Activated CD4-positive, alpha-beta memory T cell treated with anti-CD3 and anti-CD28 coated beads for 36 hours (primary cell): Measurements from ENCODE around the gene FNBP1L. TPM values are rescaled to one million over a fixed set of nuclear protein-coding genes. Genes with fewer than 3 reads are reported as not detected.

Experiments used
- CTCF ChIA-PET: fragments of 350-600 bp; sonication (Branson Sonifier 250); formaldehyde crosslinking; loops from one replicate; lab custom pipeline; 2021; ENCODE audit warnings: antibody characterized with exemption, inconsistent platforms; lab: Charles Lee
- POLR2A ChIA-PET: fragments of 350-600 bp; sonication (Branson Sonifier 250); formaldehyde crosslinking; loops from one replicate; lab custom pipeline; 2021; ENCODE audit warnings: antibody characterized with exemption; lab: Charles Lee
- DNase-seq: peaks from one replicate; pipeline ENCODE4 v3.0.0-alpha.2; 2020
- H3K27ac Mint-ChIP-seq: one replicate; pipeline ENCODE4 v1.8.0; 2021; ENCODE audit warnings: mixed read lengths
- H3K27me3 Mint-ChIP-seq: one replicate; pipeline ENCODE4 v1.8.0; 2021; ENCODE audit warnings: mixed read lengths
- H3K36me3 Mint-ChIP-seq: one replicate; pipeline ENCODE4 v1.8.0; 2021; ENCODE audit warnings: mixed read lengths
- H3K4me1 Mint-ChIP-seq: one replicate; pipeline ENCODE4 v1.8.0; 2021; ENCODE audit warnings: low read depth, mixed read lengths
- H3K4me3 Mint-ChIP-seq: one replicate; pipeline ENCODE4 v1.8.0; 2021; ENCODE audit warnings: mild to moderate bottlenecking, mixed read lengths
- H3K9me3 Mint-ChIP-seq: one replicate; pipeline ENCODE4 v1.8.0; 2021; ENCODE audit warnings: mixed read lengths
- intact Hi-C: fragments of 100-400 bp; cut with micrococcal nuclease; formaldehyde crosslinking; loops from one replicate; pipeline ENCODE4 v1.15.1; 2023
- total RNA-seq, 2 experiments: library from RNA; stranded (reverse); gene quantifications; one replicate each; pipeline ENCODE4 v1.2.3, GENCODE V29; 2021

Gene FNBP1L
- total RNA-seq, 2 experiments from 2014 or later = 0.81 to 1.2 TPM

DNA sequence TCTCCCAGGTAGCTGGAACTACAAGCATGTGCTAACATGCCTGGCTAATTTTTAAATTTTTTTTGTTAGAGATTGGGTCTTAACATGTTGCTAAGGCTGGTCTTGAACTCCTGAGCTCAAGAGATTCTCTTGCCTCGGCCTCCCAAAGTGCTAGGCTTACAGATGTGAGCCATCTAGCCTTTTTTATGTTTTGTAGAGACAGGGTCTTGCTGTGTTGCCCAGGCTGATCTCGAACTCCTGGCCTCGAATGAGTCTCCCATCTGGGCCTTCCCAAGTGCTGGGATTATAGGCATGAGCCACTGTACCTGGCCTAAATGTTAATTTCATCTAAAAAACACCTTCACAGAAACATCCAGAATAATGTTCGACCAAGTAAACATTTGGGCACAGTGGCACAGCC, 48.6 kb downstream of the FNBP1L start:
- no peaks in the 10 kb centered on the region for H3K27me3 Mint-ChIP-seq
- no peak overlapping the region for H3K4me3 Mint-ChIP-seq
- no peak overlapping the region for H3K27ac Mint-ChIP-seq
- CTCF ChIA-PET = no interaction called here
- intact Hi-C loops = no loop called here
- POLR2A ChIA-PET = no interaction called here
- no peaks in the 10 kb centered on the region for H3K4me1 Mint-ChIP-seq
- no peaks in the 10 kb centered on the region for H3K36me3 Mint-ChIP-seq
- no peaks in the 10 kb centered on the region for H3K9me3 Mint-ChIP-seq
- DNase-seq = no peak

DNA sequence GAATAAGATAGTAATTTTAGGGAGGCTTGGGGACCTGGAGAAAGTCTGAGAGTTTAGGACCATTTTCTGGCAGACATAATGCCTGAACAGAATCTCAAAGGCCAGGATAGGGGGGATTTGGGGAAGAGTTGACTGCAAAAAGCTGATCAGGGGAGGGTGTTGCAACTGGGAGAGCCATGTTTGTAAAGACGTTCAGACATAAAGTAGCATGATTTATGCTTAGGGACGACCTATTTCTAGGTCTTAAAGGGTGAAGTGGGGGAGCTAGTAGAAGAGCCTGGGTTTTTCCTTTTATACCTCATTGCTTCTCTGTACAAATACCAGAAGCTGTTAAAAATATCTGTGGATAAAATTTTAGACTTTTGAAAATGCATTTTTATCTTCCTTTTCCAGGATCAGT, 51.2 kb downstream of the FNBP1L start:
- Mint-ChIP-seq H3K4me3 (no peak overlapping the region), H3K9me3 (no peaks in the 10 kb centered on the region), H3K27ac (no peak overlapping the region), H3K27me3 (no peaks in the 10 kb centered on the region), H3K36me3 (no peaks in the 10 kb centered on the region), H3K4me1 (no peaks in the 10 kb centered on the region)
- intact Hi-C loops = no loop called here
- ChIA-PET POLR2A (no interaction called here), CTCF (no interaction called here)
- DNase-seq = no peak

DNA sequence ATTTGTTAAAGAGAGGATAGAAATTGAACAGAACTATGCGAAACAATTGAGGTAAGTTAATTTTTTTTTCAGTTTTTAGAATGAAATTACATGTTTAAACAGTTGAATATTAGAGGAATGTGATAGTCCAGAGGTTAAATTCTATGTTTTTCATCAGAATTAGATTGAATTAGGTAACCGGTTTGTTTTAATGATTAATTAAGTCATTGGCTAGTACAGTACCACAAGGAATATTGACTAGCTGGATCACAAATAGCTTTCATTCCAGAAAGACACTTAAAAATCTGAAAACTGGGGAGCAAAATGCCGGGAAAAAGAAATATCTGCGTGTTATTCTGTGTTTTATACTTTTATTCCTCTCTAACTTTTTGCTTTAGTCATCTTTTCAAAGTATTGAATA, 51.6 kb downstream of the FNBP1L start:
- CTCF ChIA-PET = interaction anchor here (1.1 kb wide), 1 partner anchor 314 kb away, joined by 3 read pairs; no protein-coding TSS in a partner anchor

GRCh38 chr1:93500275-93500674, 52.4 kb downstream of the FNBP1L start:
- Mint-ChIP-seq H3K27me3 (no peaks in the 10 kb centered on the region), H3K9me3 (no peaks in the 10 kb centered on the region), H3K36me3 (no peaks in the 10 kb centered on the region), H3K4me3 (no peak overlapping the region), H3K4me1 (no peaks in the 10 kb centered on the region), H3K27ac (no peak overlapping the region)
- intact Hi-C loops = no loop called here
- DNase-seq = no peak
- CTCF ChIA-PET = interaction anchor here (1.1 to 1.2 kb wide), 2 partner anchors 196 to 314 kb away, joined by 3 to 4 read pairs; no protein-coding TSS in a partner anchor
- POLR2A ChIA-PET = no interaction called here

More for the DNA sequence above, 51.6 kb downstream of the FNBP1L start:
- H3K36me3 Mint-ChIP-seq = no peaks in the 10 kb centered on the region
- no peaks in the 10 kb centered on the region for H3K4me1 Mint-ChIP-seq
- intact Hi-C loops = no loop called here
- DNase-seq = no peak
- H3K27me3 Mint-ChIP-seq = no peaks in the 10 kb centered on the region
- no peaks in the 10 kb centered on the region for H3K9me3 Mint-ChIP-seq
- H3K27ac Mint-ChIP-seq = no peak overlapping the region
- POLR2A ChIA-PET = no interaction called here
- no peak overlapping the region for H3K4me3 Mint-ChIP-seq

- Mint-ChIP-seq H3K27ac (no peak overlapping the region), H3K36me3 (no peaks in the 10 kb centered on the region), H3K4me3 (no peak overlapping the region), H3K27me3 (no peaks in the 10 kb centered on the region), H3K9me3 (no peaks in the 10 kb centered on the region), H3K4me1 (no peaks in the 10 kb centered on the region)
- ChIA-PET POLR2A (no interaction called here), CTCF (no interaction called here)
- no peak for DNase-seq
- intact Hi-C loops = no loop called here
Observed at GRCh38 chr1:93501399-93501798, 53.5 kb downstream of the FNBP1L start.

DNA sequence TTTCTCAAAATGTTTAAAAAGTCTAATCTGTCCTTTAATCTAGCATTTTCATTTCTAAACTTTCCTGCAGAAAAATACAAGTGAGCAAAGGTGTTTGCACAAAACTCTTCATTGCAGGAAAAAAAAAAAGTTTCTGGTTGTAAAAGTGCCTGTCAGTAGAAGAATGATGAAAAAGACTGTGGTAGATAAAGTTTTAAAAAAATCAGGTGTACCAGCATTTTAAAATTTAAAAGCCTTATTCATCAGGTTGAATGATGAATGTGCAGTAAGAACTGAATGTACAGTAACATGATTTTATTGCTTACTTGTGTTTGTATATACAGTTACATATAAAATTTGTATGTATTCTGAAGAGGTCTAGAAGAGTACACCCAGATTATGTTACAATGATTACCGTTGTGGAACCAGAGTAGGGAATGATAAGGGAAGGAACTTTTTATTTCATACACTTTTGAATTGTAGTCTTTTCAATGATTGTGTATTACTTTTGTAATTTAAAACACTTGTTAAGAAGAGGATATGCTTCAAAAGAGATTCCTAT, 54.0 kb downstream of the FNBP1L start:
- no peak for DNase-seq
- H3K4me1 Mint-ChIP-seq = no peaks in the 10 kb centered on the region
- CTCF ChIA-PET = no interaction called here
- no peaks in the 10 kb centered on the region for H3K9me3 Mint-ChIP-seq
- POLR2A ChIA-PET = no interaction called here
- no peak overlapping the region for H3K27ac Mint-ChIP-seq
- no peaks in the 10 kb centered on the region for H3K36me3 Mint-ChIP-seq
- no peaks in the 10 kb centered on the region for H3K27me3 Mint-ChIP-seq
- intact Hi-C loops = no loop called here
- no peak overlapping the region for H3K4me3 Mint-ChIP-seq

GRCh38 chr1:93502571-93502970, 54.7 kb downstream of the FNBP1L start:
- DNase-seq = no peak
- ChIA-PET CTCF (no interaction called here), POLR2A (no interaction called here)
- H3K27ac Mint-ChIP-seq = no peak overlapping the region
- H3K27me3 Mint-ChIP-seq = peaks cover 3% of the 10 kb centered on the region
- no peaks in the 10 kb centered on the region for H3K9me3 Mint-ChIP-seq
- H3K4me3 Mint-ChIP-seq = no peak overlapping the region
- intact Hi-C loops = no loop called here
- H3K4me1 Mint-ChIP-seq = no peaks in the 10 kb centered on the region
- H3K36me3 Mint-ChIP-seq = no peaks in the 10 kb centered on the region

DNA sequence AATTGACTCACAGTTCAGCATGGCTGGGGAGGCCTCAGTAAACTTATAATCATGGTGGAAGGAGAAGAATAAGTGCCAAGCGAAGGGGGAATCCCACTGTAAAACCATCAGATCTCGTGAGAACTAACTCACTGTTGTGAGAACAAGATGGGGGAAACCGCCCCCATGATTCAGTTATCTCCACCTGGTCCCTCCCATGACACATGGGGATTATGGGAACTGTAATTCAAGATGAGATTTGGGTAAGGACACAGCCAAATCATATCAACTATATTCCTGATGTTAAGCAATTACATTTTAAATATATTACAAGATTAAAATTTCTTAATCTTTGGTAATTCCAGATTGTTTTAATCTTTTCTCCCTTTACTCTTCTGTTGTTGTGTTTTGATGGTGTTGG, 55.2 kb downstream of the FNBP1L start:
- Mint-ChIP-seq H3K27ac (no peak overlapping the region), H3K9me3 (no peaks in the 10 kb centered on the region), H3K4me1 (no peaks in the 10 kb centered on the region), H3K36me3 (no peaks in the 10 kb centered on the region), H3K27me3 (peaks cover 3% of the 10 kb centered on the region), H3K4me3 (no peak overlapping the region)
- no peak for DNase-seq
- POLR2A ChIA-PET = no interaction called here
- intact Hi-C loops = no loop called here
- CTCF ChIA-PET = no interaction called here

DNA sequence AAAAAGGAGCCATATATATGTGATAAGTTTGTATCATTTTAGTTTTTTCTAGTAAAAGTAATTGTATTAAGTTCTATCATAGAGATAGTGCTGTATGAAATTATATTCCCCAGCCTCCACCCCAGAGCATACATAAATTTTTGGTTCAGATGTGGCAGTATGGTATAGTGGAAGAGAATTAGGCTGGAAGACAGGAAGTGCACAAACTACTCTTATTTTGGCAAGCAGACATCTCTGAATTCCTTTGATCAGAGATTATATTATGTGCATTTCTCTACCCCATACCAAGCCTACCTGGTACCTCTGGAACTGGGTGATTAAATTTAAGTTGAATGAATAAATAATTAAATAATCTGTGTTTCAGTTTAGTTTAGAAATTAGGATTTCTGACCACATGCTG, 55.9 kb downstream of the FNBP1L start:
- no peaks in the 10 kb centered on the region for H3K9me3 Mint-ChIP-seq
- no peak overlapping the region for H3K27ac Mint-ChIP-seq
- peaks cover 3% of the 10 kb centered on the region for H3K27me3 Mint-ChIP-seq
- H3K4me3 Mint-ChIP-seq = no peak overlapping the region
- DNase-seq = no peak
- ChIA-PET CTCF (no interaction called here), POLR2A (interaction anchor here (0.6 kb wide), 1 partner anchor 565 kb away, joined by 3 read pairs; no protein-coding TSS in a partner anchor)
- no peaks in the 10 kb centered on the region for H3K4me1 Mint-ChIP-seq
- H3K36me3 Mint-ChIP-seq = no peaks in the 10 kb centered on the region
- intact Hi-C loops = no loop called here

GRCh38 chr1:93504247-93505033, 56.5 kb downstream of the FNBP1L start:
- no peak overlapping the region for H3K4me3 Mint-ChIP-seq
- intact Hi-C loops = no loop called here
- no peaks in the 10 kb centered on the region for H3K9me3 Mint-ChIP-seq
- no peak overlapping the region for H3K27ac Mint-ChIP-seq
- H3K4me1 Mint-ChIP-seq = no peaks in the 10 kb centered on the region
- ChIA-PET CTCF (no interaction called here), POLR2A (interaction anchor here (0.6 kb wide), 1 partner anchor 566 kb away, joined by 3 read pairs; no protein-coding TSS in a partner anchor)
- no peak for DNase-seq
- H3K27me3 Mint-ChIP-seq = peaks cover 7% of the 10 kb centered on the region
- H3K36me3 Mint-ChIP-seq = no peaks in the 10 kb centered on the region

- peaks cover 7% of the 10 kb centered on the region for H3K27me3 Mint-ChIP-seq
- ChIA-PET POLR2A (no interaction called here), CTCF (no interaction called here)
- no peaks in the 10 kb centered on the region for H3K4me1 Mint-ChIP-seq
- DNase-seq = no peak
- intact Hi-C loops = no loop called here
- H3K27ac Mint-ChIP-seq = no peak overlapping the region
- H3K4me3 Mint-ChIP-seq = no peak overlapping the region
- no peaks in the 10 kb centered on the region for H3K9me3 Mint-ChIP-seq
- no peaks in the 10 kb centered on the region for H3K36me3 Mint-ChIP-seq
Observed at GRCh38 chr1:93506126-93506525, 58.2 kb downstream of the FNBP1L start.

DNA sequence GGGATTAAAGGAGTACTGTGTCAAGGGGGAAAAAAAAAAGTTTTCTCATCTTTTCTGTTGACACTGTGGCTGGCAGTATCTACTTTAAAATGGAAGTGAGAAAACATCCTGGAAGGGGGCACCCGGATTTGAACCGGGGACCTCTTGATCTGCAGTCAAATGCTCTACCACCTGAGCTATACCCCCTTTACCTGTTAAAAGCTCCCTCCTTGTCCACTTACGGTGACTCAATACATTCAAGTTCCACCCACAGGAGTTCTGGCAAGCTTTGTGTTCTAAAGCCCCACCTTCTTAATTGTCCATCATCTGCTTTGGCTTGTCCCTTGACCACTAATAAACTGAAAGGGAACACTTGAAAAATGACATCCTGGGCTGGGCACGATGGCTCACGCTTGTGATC, 68.2 kb downstream of the FNBP1L start:
- DNase-seq = no peak
- Mint-ChIP-seq H3K27me3 (no peaks in the 10 kb centered on the region), H3K4me1 (no peaks in the 10 kb centered on the region), H3K27ac (no peak overlapping the region), H3K36me3 (no peaks in the 10 kb centered on the region), H3K9me3 (no peaks in the 10 kb centered on the region), H3K4me3 (no peak overlapping the region)
- ChIA-PET CTCF (interaction anchor here (1.2 kb wide), 1 partner anchor 79 kb away, joined by 3 read pairs; no protein-coding TSS in a partner anchor), POLR2A (no interaction called here)
- intact Hi-C loops = no loop called here

GRCh38 chr1:93518516-93518915, 70.6 kb downstream of the FNBP1L start:
- intact Hi-C loops = no loop called here
- Mint-ChIP-seq H3K36me3 (no peaks in the 10 kb centered on the region), H3K9me3 (no peaks in the 10 kb centered on the region), H3K4me3 (no peak overlapping the region), H3K27me3 (no peaks in the 10 kb centered on the region), H3K27ac (no peak overlapping the region), H3K4me1 (no peaks in the 10 kb centered on the region)
- CTCF ChIA-PET = no interaction called here
- DNase-seq = no peak
- POLR2A ChIA-PET = no interaction called here
